Measurements from ENCODE around the gene PTPN5.

DNA sequence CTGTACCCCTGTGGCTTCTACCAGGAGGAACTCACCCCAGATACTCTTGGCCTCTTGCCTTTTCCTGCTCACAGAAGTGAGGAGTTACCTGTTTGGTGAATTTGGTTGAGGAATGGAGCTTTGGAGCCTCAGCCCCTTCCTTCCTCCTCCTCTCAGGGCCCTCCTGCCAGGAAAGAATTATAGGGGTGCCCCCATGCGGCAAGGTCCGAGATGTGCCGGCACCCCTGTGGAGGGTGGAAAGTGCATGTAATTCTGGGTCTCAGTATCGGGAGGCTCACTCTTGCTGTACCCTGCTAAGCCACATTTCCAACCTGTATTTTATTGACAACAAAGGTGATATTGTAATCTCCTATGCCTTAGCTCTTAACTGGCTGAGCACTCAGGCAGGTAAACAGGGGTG, 51.9 kb downstream of the PTPN5 start:
- TF ChIP-seq, protein P1, sequence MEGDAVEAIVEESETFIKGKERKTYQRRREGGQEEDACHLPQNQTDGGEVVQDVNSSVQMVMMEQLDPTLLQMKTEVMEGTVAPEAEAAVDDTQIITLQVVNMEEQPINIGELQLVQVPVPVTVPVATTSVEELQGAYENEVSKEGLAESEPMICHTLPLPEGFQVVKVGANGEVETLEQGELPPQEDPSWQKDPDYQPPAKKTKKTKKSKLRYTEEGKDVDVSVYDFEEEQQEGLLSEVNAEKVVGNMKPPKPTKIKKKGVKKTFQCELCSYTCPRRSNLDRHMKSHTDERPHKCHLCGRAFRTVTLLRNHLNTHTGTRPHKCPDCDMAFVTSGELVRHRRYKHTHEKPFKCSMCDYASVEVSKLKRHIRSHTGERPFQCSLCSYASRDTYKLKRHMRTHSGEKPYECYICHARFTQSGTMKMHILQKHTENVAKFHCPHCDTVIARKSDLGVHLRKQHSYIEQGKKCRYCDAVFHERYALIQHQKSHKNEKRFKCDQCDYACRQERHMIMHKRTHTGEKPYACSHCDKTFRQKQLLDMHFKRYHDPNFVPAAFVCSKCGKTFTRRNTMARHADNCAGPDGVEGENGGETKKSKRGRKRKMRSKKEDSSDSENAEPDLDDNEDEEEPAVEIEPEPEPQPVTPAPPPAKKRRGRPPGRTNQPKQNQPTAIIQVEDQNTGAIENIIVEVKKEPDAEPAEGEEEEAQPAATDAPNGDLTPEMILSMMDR (IDR thresholded peaks at IDR 0.05; ENCODE audit: low read length): no peak
- TF ChIP-seq EZH2phosphoT487 (IDR thresholded peaks at IDR 0.05; ENCODE audit: low read length) (no peak), EZH2 (optimal IDR thresholded peaks at IDR 0.05; ENCODE audit: low read depth, low read length) (no peak)
